ENCODE results near the gene MGLL. TPM values are rescaled to one million over a fixed set of nuclear protein-coding genes. Genes with fewer than 3 reads are reported as not detected.

MGLL gene
- total and polyA plus RNA-seq, 2 donors (not counting 1 experiment from before 2014, with no cell fraction given): 1.7 to 6.9 TPM

DNA sequence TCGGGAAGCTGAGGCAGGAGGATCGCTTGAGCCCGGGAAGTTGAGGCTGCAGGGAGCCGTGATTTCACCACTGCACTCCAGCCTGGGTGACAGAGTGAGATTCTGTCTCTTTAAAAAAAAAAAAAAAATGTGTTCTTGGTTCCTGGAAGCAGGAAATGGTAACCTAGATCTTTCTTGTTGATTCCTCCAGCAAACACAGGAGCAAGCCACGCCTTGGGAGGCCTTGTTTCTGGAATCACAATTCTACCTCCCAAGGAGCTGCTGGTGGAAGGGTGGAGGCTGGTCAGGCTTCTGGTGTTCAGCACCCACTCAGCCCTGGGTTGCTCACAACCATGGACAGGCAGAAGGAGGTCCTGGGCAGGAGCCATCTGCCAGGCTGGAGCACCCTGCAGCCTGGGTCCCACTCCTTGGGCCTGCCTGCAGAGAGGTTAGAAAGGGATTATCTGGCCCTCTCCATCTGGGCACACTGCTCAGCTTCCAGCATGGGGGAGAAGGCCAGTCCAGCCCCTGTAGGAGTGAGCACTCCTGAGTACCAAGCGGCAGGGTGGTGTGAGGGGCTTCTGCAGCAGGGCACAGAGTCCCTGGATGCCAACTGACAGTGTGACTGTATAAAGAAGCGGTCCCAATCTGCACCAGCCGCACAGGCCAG is 84.0 kb downstream of the MGLL start:
- CTCF ChIA-PET: interaction anchor here (0.6 kb wide), 1 partner anchor 42 kb away, joined by 3 read pairs; no protein-coding TSS in a partner anchor
- intact Hi-C loops (cut with micrococcal nuclease): loop anchor here (10.0 kb wide), 1 partner anchor 236 kb away; no protein-coding TSS in a partner anchor
- peaks cover 31 to 40% of the 10 kb centered on the region in 2 donors for H3K4me1 ChIP-seq (ENCODE audit: control insufficient read depth in 2 of 2, insufficient read depth in 2 of 2, low read length in 2 of 2)
- ATAC-seq (ENCODE audit: low read depth) (no peak), DNase-seq (no peak)
- H4K20me1 ChIP-seq (ENCODE audit: control insufficient read depth, insufficient read depth, low read length, poor library complexity, severe bottlenecking): no peaks in the 10 kb centered on the region
- no peaks in the 10 kb centered on the region for H3K27me3 ChIP-seq (replicated peaks in 1 of 4; ENCODE audit: control extremely low read depth in 1 of 4, control insufficient read depth in 3 of 4, insufficient read depth in 4 of 4, low read length in 3 of 4)
- TF ChIP-seq CTCF (IDR thresholded peaks at IDR 0.05) (no peak), EZH2 (IDR thresholded peaks at IDR 0.05; ENCODE audit: borderline replicate concordance, insufficient read depth, low read depth, low read length, poor library complexity, severe bottlenecking) (no peak)
- Mint-ChIP-seq H3K27me3 (no peaks in the 10 kb centered on the region), H3K4me3 (no peak overlapping the region), H3K4me1 (peaks cover 30% of the 10 kb centered on the region), H3K27ac (no peak overlapping the region), H3K9me3 (ENCODE audit: insufficient read depth) (no peaks in the 10 kb centered on the region)
- no peaks in the 10 kb centered on the region for H3K9me3 ChIP-seq (ENCODE audit: control extremely low read depth in 1 of 3, control insufficient read depth in 2 of 3, insufficient read depth in 1 of 3, low read length in 2 of 3)
- no peak overlapping the region for H3K4me3 ChIP-seq (ENCODE audit: control extremely low read depth in 1 of 5, extremely low read depth in 1 of 5, insufficient read depth in 1 of 5, low read depth in 2 of 5, low read length in 4 of 5)
- POLR2A ChIA-PET: interaction anchor here (0.7 kb wide), 1 partner anchor 127 kb away, joined by 6 read pairs; no protein-coding TSS in a partner anchor
- H3K79me2 ChIP-seq (ENCODE audit: control insufficient read depth, insufficient read depth, low read length): no peaks in the 10 kb centered on the region
- no peaks in the 10 kb centered on the region for H3K36me3 ChIP-seq (replicated peaks in 1 of 2; ENCODE audit: control extremely low read depth in 1 of 2, control insufficient read depth in 1 of 2, extremely low read depth in 1 of 2, insufficient read depth in 2 of 2, low read length in 1 of 2)
- H3K9ac ChIP-seq (ENCODE audit: low read length): no peak overlapping the region
- 100% methylated on average over 5 of the region's 8 CpGs for WGBS (ENCODE audit: insufficient coverage)
- no peak overlapping the region for H3K4me2 ChIP-seq (replicated peaks; ENCODE audit: low read depth, low read length, poor library complexity, severe bottlenecking)
- H3K27ac ChIP-seq (ENCODE audit: low read length in 2 of 2): no peak overlapping the region
- no peak overlapping the region for H2AFZ ChIP-seq (ENCODE audit: insufficient read depth, low read depth, low read length, poor library complexity, severe bottlenecking)
